GM06990 (cell line): Measurements from ENCODE around the gene ANTXR1.

Source experiments
- DNase-seq: peaks from one replicate; pipeline ENCODE4 v3.0.0-alpha.2; 2011; ENCODE audit not compliant: insufficient read length; ENCODE audit errors: extremely low read depth
- H3K27me3 ChIP-seq: replicated peaks from 2 replicates; pipeline ENCODE4 v1.6.0; 2011; ENCODE audit warnings: low read length; ENCODE audit not compliant: control insufficient read depth, insufficient read depth
- H3K36me3 ChIP-seq: 2 replicates; pipeline ENCODE4 v1.5.1; 2011; ENCODE audit warnings: low read length; ENCODE audit not compliant: control insufficient read depth, insufficient read depth
- H3K4me3 ChIP-seq: replicated peaks from 2 replicates; pipeline ENCODE4 v1.5.1; 2011; ENCODE audit warnings: low read depth, mild to moderate bottlenecking, control low read depth, low read length
- TF ChIP-seq, protein P1 (sequence below): IDR thresholded peaks from 2 replicates; pipeline ENCODE4 v1.5.1; 2011; ENCODE audit warnings: low read length, control low read depth, mild to moderate bottlenecking, inconsistent platforms; ENCODE audit not compliant: insufficient read depth, poor library complexity, severe bottlenecking

The ANTXR1 gene

DNA sequence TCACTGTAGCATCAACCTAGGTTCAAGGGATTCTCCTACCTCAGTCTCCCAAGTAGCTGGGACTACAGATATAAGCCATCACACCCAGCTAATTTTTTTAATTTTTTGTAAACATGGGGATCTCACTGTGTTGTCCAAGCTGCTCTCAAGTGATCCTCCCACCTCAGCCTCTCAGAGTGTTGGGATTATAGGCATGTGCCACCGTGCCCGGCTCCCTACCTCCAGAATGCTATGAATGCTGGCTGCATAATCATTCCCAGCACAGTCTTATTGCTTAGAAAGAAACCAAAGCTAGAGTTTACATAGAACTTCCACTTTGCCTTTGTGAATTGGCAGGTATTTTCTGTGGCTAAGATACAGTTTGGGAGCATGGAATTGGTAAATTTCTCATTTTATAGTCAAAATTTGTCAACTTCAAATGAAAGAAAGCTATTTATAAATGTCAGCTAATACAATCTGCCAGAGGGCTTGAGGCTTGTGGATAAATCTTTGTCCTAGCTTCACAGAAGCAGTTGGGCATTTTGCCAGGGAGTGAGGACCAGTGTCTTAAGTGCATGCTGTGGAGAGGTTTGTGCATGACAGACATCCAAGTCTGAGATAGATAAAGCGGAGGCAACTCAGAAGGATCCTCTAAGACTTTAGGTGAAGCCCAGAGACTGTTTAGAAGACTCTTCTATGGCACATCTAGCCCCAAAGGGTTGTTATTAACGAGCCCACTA is 175.4 kb downstream of the ANTXR1 start:
- no peak for DNase-seq
- TF ChIP-seq, protein P1, sequence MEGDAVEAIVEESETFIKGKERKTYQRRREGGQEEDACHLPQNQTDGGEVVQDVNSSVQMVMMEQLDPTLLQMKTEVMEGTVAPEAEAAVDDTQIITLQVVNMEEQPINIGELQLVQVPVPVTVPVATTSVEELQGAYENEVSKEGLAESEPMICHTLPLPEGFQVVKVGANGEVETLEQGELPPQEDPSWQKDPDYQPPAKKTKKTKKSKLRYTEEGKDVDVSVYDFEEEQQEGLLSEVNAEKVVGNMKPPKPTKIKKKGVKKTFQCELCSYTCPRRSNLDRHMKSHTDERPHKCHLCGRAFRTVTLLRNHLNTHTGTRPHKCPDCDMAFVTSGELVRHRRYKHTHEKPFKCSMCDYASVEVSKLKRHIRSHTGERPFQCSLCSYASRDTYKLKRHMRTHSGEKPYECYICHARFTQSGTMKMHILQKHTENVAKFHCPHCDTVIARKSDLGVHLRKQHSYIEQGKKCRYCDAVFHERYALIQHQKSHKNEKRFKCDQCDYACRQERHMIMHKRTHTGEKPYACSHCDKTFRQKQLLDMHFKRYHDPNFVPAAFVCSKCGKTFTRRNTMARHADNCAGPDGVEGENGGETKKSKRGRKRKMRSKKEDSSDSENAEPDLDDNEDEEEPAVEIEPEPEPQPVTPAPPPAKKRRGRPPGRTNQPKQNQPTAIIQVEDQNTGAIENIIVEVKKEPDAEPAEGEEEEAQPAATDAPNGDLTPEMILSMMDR = no peak
- H3K36me3 ChIP-seq = no peaks in the 10 kb centered on the region
- H3K4me3 ChIP-seq = no peak overlapping the region
- H3K27me3 ChIP-seq = peaks cover 2% of the 10 kb centered on the region

GRCh38 chr2:69190743-69191404 is 177.9 kb downstream of the ANTXR1 start:
- peaks cover 2% of the 10 kb centered on the region for H3K27me3 ChIP-seq
- H3K4me3 ChIP-seq = no peak overlapping the region
- DNase-seq = no peak
- no peaks in the 10 kb centered on the region for H3K36me3 ChIP-seq
- TF ChIP-seq, protein P1 = no peak

DNA sequence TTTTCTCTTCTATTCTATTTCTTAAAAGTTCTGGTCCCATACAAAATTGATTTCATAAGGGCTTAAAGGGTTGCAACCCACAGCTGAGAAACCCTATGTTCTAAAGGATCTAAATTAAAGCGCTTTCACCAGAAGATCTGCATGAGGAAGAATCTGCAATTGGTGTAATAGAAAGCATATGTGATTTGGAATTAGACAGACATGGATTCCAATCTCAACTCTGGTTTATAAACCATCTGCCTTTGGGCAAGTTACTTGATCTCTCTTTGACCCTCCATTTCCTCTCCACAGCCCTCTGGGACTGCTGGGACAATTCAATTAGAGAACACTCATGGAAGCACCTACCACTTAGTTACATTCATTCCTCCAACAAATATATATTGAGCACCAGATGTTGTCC is 178.7 kb downstream of the ANTXR1 start:
- no peak for DNase-seq
- H3K4me3 ChIP-seq = no peak overlapping the region
- peaks cover 2% of the 10 kb centered on the region; the same call in 1 of the 2 replicates for H3K27me3 ChIP-seq
- no peaks in the 10 kb centered on the region for H3K36me3 ChIP-seq
- TF ChIP-seq, protein P1 = no peak

DNA sequence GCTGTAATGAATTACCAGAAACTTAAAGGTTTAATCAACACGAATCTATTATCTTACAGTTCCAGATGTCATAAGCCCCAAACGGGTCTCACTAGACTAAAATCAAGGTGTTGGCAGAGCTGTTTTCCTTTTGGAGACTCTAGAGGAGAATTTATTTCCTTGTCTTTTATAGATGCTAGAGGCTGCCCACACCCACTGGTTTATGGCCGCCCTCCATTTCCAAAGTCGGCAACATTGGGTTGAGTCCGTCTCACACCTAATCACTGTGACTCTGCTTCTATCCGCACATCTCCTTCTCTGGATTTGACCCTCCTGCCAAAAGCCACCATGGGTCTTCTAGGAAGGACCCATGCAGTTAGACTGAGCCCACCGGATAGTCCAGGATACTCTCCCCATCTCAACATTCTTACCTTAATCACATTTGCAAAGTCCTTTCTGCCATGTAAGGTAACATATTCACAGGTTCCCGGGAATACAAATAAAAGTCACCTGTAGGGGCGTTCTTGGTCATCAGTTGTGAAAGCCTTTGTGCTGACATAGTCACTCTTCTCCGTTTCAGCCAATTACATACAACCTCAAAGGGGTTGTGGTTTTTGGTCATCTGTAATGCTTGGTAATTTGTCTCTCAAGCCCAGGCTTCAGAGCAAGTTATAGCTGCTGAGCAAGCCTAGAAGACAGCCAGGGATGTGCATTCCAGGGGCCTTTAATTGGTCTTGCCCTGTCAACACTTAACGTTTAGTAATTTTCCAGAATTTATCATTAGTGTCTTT is 179.4 kb downstream of the ANTXR1 start:
- Histone ChIP-seq H3K4me3 (no peak overlapping the region), H3K27me3 (no peaks in the 10 kb centered on the region; the same call in 1 of the 2 replicates), H3K36me3 (no peaks in the 10 kb centered on the region)
- TF ChIP-seq, protein P1 = no peak
- DNase-seq = no peak

GRCh38 chr2:69195706-69196105 is 182.7 kb downstream of the ANTXR1 start:
- TF ChIP-seq, protein P1 = no peak
- no peak overlapping the region for H3K4me3 ChIP-seq
- no peaks in the 10 kb centered on the region; the same call in 1 of the 2 replicates for H3K27me3 ChIP-seq
- no peaks in the 10 kb centered on the region for H3K36me3 ChIP-seq
- DNase-seq = no peak
